Upper lobe of left lung (tissue), 6 donors: ENCODE results near the gene HERC2. TPM values are rescaled to one million over a fixed set of nuclear protein-coding genes. Genes with fewer than 3 reads are reported as not detected.

ENCODE experiments used
- ATAC-seq, 2 donors: fragments of 200-7000 bp; cut with Tn5 transposase; one replicate each; pipeline ENCODE4 v1.9.1; 2022; ENCODE audit warnings: mild to moderate bottlenecking in 2 of 2, moderate library complexity in 2 of 2; ENCODE audit not compliant: low FRiP score in 2 of 2
- DNase-seq, 2 donors: peaks; one replicate each; pipeline ENCODE4 v3.0.0-alpha.2; 2019 to 2020
- H3K27ac ChIP-seq, 4 donors: fragments of 200-600 bp; sonication (generic); one replicate each; pipeline ENCODE4 v1.5.1; 2016 to 2019
- H3K27me3 ChIP-seq, 4 donors: fragments of 200-600 bp; sonication (generic); one replicate each; pipeline ENCODE4 v1.5.1; 2017 to 2019
- H3K36me3 ChIP-seq, 4 donors: fragments of 200-600 bp; sonication (generic); one replicate each; pipeline ENCODE4 v1.5.1; 2016 to 2019
- H3K4me1 ChIP-seq, 4 donors: fragments of 200-600 bp; sonication (generic); one replicate each; pipeline ENCODE4 v1.5.1; 2018 to 2019
- H3K4me3 ChIP-seq, 4 donors: fragments of 200-600 bp; sonication (generic); one replicate each; pipeline ENCODE4 v1.5.1; 2017 to 2019; ENCODE audit warnings: mild to moderate bottlenecking in 2 of 4, moderate library complexity in 1 of 4
- H3K9me3 ChIP-seq, 4 donors: fragments of 200-600 bp; sonication (generic); one replicate each; pipeline ENCODE4 v1.5.1; 2018 to 2019
- CTCF ChIP-seq, 6 experiments: fragments of 450-650 bp in 4 of 6; fragments of 200-600 bp in 2 of 6; sonication (generic) in 2 of 6; IDR thresholded peaks; one replicate each; pipeline ENCODE4 v1.5.1; 2016 to 2019; ENCODE audit warnings: antibody characterized with exemption in 6 of 6
- EP300 ChIP-seq, 4 donors: sonication (generic); formaldehyde crosslinking; IDR thresholded peaks; one replicate each; pipeline ENCODE4 v1.5.1; 2017; ENCODE audit warnings: antibody characterized with exemption in 4 of 4, control low read depth in 2 of 4
- POLR2A ChIP-seq, 4 donors: fragments of 450-650 bp; IDR thresholded peaks; one replicate each; pipeline ENCODE4 v1.5.1; 2016 to 2017; ENCODE audit warnings: antibody characterized with exemption in 4 of 4, mild to moderate bottlenecking in 2 of 4
- POLR2AphosphoS5 ChIP-seq, 2 donors: sonication (generic); formaldehyde crosslinking; IDR thresholded peaks; one replicate each; pipeline ENCODE4 v1.5.1; 2017; ENCODE audit warnings: antibody characterized with exemption in 2 of 2
- WGBS, 2 donors: methylation state at CpG; one replicate each; pipeline ENCODE4 v1.1.5; 2017 to 2018; 5-methylcytosine and 5-hydroxymethylcytosine counted together
- total RNA-seq, 6 donors: library from RNA; depleted of rRNA in 4 of 6; stranded (reverse); fragments of >200 nt in 4 of 6; gene quantifications; one replicate each; pipeline versions ENCODE4 v1.1.0 to v1.2.1, GENCODE V29; 2016 to 2021
- donor health status: DM: no; HTN: no; CAD: no; lungs with moderate emphysema.
- donor health status: DM: no; HTN: yes; CAD: no; lungs with severe emphysema.

Gene HERC2
- total RNA-seq, 6 donors from 2014 or later: 48.6 to 113 (median 53.4) TPM

GRCh38 chr15:28111543-28111942 lies 210.4 kb downstream of the HERC2 start:
- Histone ChIP-seq H3K4me1 (peaks cover 6 to 16% (median 13%) of the 10 kb centered on the region in 4 donors), H3K27me3 (peaks cover 0 to 9% (median 2%) of the 10 kb centered on the region in 4 donors), H3K9me3 (no peaks in the 10 kb centered on the region), H3K27ac (no peak overlapping the region), H3K4me3 (no peak overlapping the region), H3K36me3 (peaks cover 13 to 63% (median 46%) of the 10 kb centered on the region in 4 donors)
- TF ChIP-seq CTCF (IDR thresholded peaks at IDR 0.05) (no peak), POLR2AphosphoS5 (IDR thresholded peaks at IDR 0.05) (no peak)
- 92 to 95% methylated on average over 26 of the region's 26 CpGs for WGBS, 2 donors
- no peak for DNase-seq
- ATAC-seq: no peak

- peaks cover 13 to 52% (median 36%) of the 10 kb centered on the region in 4 donors for H3K36me3 ChIP-seq
- no peak for ATAC-seq
- H3K27ac ChIP-seq: no peak overlapping the region
- no peak overlapping the region for H3K4me3 ChIP-seq
- 75 to 81% methylated on average over 7 of the region's 7 CpGs for WGBS, 2 donors
- peaks cover 9 to 20% (median 18%) of the 10 kb centered on the region in 4 donors for H3K4me1 ChIP-seq
- peaks cover 0 to 14% (median 4%) of the 10 kb centered on the region in 4 donors for H3K27me3 ChIP-seq
- H3K9me3 ChIP-seq: no peaks in the 10 kb centered on the region
- no peak for TF ChIP-seq EP300 (IDR thresholded peaks at IDR 0.05)
- TF ChIP-seq POLR2AphosphoS5 (IDR thresholded peaks at IDR 0.05): no peak
- no peak for TF ChIP-seq POLR2A (IDR thresholded peaks at IDR 0.05)
- TF ChIP-seq CTCF (IDR thresholded peaks at IDR 0.05): no peak
- DNase-seq: no peak
Observed at GRCh38 chr15:28110481-28110881, 211.5 kb downstream of the HERC2 start.

GRCh38 chr15:28109626-28110455 lies 212.1 kb downstream of the HERC2 start:
- H3K4me1 ChIP-seq: peaks cover 9 to 20% (median 18%) of the 10 kb centered on the region in 4 donors
- no peak for TF ChIP-seq POLR2A (IDR thresholded peaks at IDR 0.05)
- peaks cover 13 to 45% (median 31%) of the 10 kb centered on the region in 4 donors for H3K36me3 ChIP-seq
- peaks cover 0 to 14% (median 4%) of the 10 kb centered on the region in 4 donors for H3K27me3 ChIP-seq
- no peaks in the 10 kb centered on the region for H3K9me3 ChIP-seq
- ATAC-seq: no peak
- H3K27ac ChIP-seq: no peak overlapping the region
- WGBS, 2 donors: 93 to 94% methylated on average over 25 of the region's 25 CpGs
- DNase-seq: no peak
- no peak overlapping the region for H3K4me3 ChIP-seq

- TF ChIP-seq POLR2A (IDR thresholded peaks at IDR 0.05): no peak
- TF ChIP-seq POLR2AphosphoS5 (IDR thresholded peaks at IDR 0.05): no peak
- no peak for TF ChIP-seq EP300 (IDR thresholded peaks at IDR 0.05)
- no peak for TF ChIP-seq CTCF (IDR thresholded peaks at IDR 0.05)
- DNase-seq: no peak
- ATAC-seq: no peak
- peaks cover 0 to 14% (median 4%) of the 10 kb centered on the region in 4 donors for H3K27me3 ChIP-seq
- WGBS, 2 donors: 37 to 54% methylated on average over 3 to 5 of the region's 8 CpGs
- peaks cover 5 to 26% (median 18%) of the 10 kb centered on the region in 4 donors for H3K36me3 ChIP-seq
- no peaks in the 10 kb centered on the region for H3K9me3 ChIP-seq
- no peak overlapping the region for H3K27ac ChIP-seq
- peaks cover 9 to 20% (median 18%) of the 10 kb centered on the region in 4 donors for H3K4me1 ChIP-seq
- H3K4me3 ChIP-seq: peak overlapping the region in 3 of 4 donors; percentile 49 to 63 (median 62)
Observed at GRCh38 chr15:28107904-28108275, 214.1 kb downstream of the HERC2 start.

GRCh38 chr15:28107111-28107903 lies 214.7 kb downstream of the HERC2 start:
- peak in 1 of 2 donors; percentile 86 for DNase-seq
- Histone ChIP-seq H3K36me3 (peaks cover under 1 to 20% (median 12%) of the 10 kb centered on the region in 4 donors), H3K4me1 (peaks cover 9 to 20% (median 18%) of the 10 kb centered on the region in 4 donors), H3K9me3 (no peaks in the 10 kb centered on the region), H3K4me3 (peak overlapping the region; percentile 23 to 63 (median 56)), H3K27ac (no peak overlapping the region), H3K27me3 (peaks cover 0 to 14% (median 4%) of the 10 kb centered on the region in 4 donors)
- no peak for TF ChIP-seq EP300 (IDR thresholded peaks at IDR 0.05)
- no peak for TF ChIP-seq POLR2AphosphoS5 (IDR thresholded peaks at IDR 0.05)
- TF ChIP-seq POLR2A (IDR thresholded peaks at IDR 0.05): no peak
- TF ChIP-seq CTCF (IDR thresholded peaks at IDR 0.05): no peak
- ATAC-seq: peak in 1 of 2 donors; percentile 66
- 0 to 3% methylated on average over 15 to 30 of the region's 63 CpGs for WGBS, 2 donors
